8988T (cell line): Measurements from ENCODE around the gene PCK2.
A peak's percentile ranks its signal among the peaks of the same experiment; 100 is the strongest.
"Not testable (repeated sequence)": the region's sequence is repeated elsewhere in the genome, so short reads cannot be mapped to it uniquely, and the experiment has no call there.

Source experiments
- DNase-seq: peaks from one replicate; pipeline ENCODE4 v3.0.0; 2011

The PCK2 gene

GRCh38 chr14:24093901-24094840 lies at the start of gene PCK2:
PCK2 (plus strand) TSS chr14:24094311; CDS start chr14:24094406, 95 bp downstream.
- DNase-seq: peak; percentile 88

GRCh38 chr14:24049002-24049401 lies 45.1 kb upstream of the PCK2 start:
- DNase-seq: not testable (repeated sequence)

GRCh38 chr14:24050753-24051152 lies 43.4 kb upstream of the PCK2 start:
- DNase-seq: not testable (repeated sequence)

GRCh38 chr14:24051176-24051788 lies 42.8 kb upstream of the PCK2 start:
- no peak for DNase-seq

GRCh38 chr14:24051789-24052655 lies 42.1 kb upstream of the PCK2 start, which contains the start of gene CARMIL3:
CARMIL3 (plus strand) TSS chr14:24052009; CDS start chr14:24052154, 145 bp downstream.
- DNase-seq: peak; percentile 61

GRCh38 chr14:24052656-24053547 lies 41.2 kb upstream of the PCK2 start:
- peak; percentile 2 for DNase-seq

- DNase-seq: peak; percentile 6
Observed at GRCh38 chr14:24053548-24054323, 40.4 kb upstream of the PCK2 start.

GRCh38 chr14:24054324-24054641 lies 39.8 kb upstream of the PCK2 start:
- peak; percentile 10 for DNase-seq

- DNase-seq: no peak
Observed at GRCh38 chr14:24054646-24055045, 39.5 kb upstream of the PCK2 start.

- DNase-seq: peak; percentile 8
Observed at GRCh38 chr14:24055971-24056799, 37.9 kb upstream of the PCK2 start.

GRCh38 chr14:24056800-24057184 lies 37.3 kb upstream of the PCK2 start:
- no peak for DNase-seq

- DNase-seq: peak; percentile 8
Observed at GRCh38 chr14:24057271-24057670, 36.8 kb upstream of the PCK2 start.

- DNase-seq: peak; percentile 5
Observed at GRCh38 chr14:24057867-24058259, 36.2 kb upstream of the PCK2 start.

GRCh38 chr14:24058260-24058950 lies 35.7 kb upstream of the PCK2 start:
- peak; percentile 82 for DNase-seq

GRCh38 chr14:24058951-24059475 lies 35.1 kb upstream of the PCK2 start:
- DNase-seq: peak; percentile 6

GRCh38 chr14:24059841-24060388 lies 34.2 kb upstream of the PCK2 start:
- DNase-seq: no peak

GRCh38 chr14:24060443-24060842 lies 33.7 kb upstream of the PCK2 start:
- DNase-seq: no peak

- DNase-seq: no peak
Observed at GRCh38 chr14:24060984-24061913, 32.9 kb upstream of the PCK2 start.
